ENCODE results near the gene DYRK1A. TPM values are rescaled to one million over a fixed set of nuclear protein-coding genes. Genes with fewer than 3 reads are reported as not detected.

The DYRK1A gene
- total RNA-seq, 4 donors from 2014 or later = 81.8 to 108 (median 87.4) TPM

- H3K27ac ChIP-seq (replicated peaks in 1 of 4) = no peak overlapping the region
- no peaks in the 10 kb centered on the region for H3K27me3 ChIP-seq
- no peak for DNase-seq (ENCODE audit: extremely low spot score)
- no peaks in the 10 kb centered on the region for H3K4me1 ChIP-seq
- no peak overlapping the region for H3K4me3 ChIP-seq
- H3K36me3 ChIP-seq = peaks cover 49 to 82% (median 63%) of the 10 kb centered on the region in 4 donors
- TF ChIP-seq CTCF (IDR thresholded peaks at IDR 0.05) (no peak), EP300 (IDR thresholded peaks at IDR 0.05) (no peak), POLR2A (IDR thresholded peaks at IDR 0.05; ENCODE audit: low read depth) (no peak), POLR2AphosphoS5 (IDR thresholded peaks at IDR 0.05) (no peak)
- intact Hi-C loops (cut with DNase I) = no loop called here
- peaks cover 0 to 7% (median 3%) of the 10 kb centered on the region in 4 donors for H3K9me3 ChIP-seq
- 90% methylated on average over 12 of the region's 12 CpGs for WGBS
Observed at GRCh38 chr21:37505963-37506362, 139.4 kb downstream of the DYRK1A start.

- H3K27ac ChIP-seq (replicated peaks in 1 of 4) = no peak overlapping the region
- WGBS = 86% methylated on average over 3 of the region's 3 CpGs
- no peak overlapping the region for H3K4me3 ChIP-seq
- peaks cover 58 to 100% (median 79%) of the 10 kb centered on the region in 4 donors for H3K36me3 ChIP-seq
- no peaks in the 10 kb centered on the region for H3K27me3 ChIP-seq
- no peaks in the 10 kb centered on the region for H3K4me1 ChIP-seq
- DNase-seq (ENCODE audit: extremely low spot score) = no peak
- peaks cover 0 to 7% (median 3%) of the 10 kb centered on the region in 4 donors for H3K9me3 ChIP-seq
- TF ChIP-seq CTCF (IDR thresholded peaks at IDR 0.05) (no peak), EP300 (IDR thresholded peaks at IDR 0.05) (no peak)
- intact Hi-C loops (cut with DNase I) = no loop called here
Observed at GRCh38 chr21:37507716-37508115, 141.1 kb downstream of the DYRK1A start.

GRCh38 chr21:37508341-37508740, 141.8 kb downstream of the DYRK1A start:
- Histone ChIP-seq H3K27ac (replicated peaks in 1 of 4) (no peak overlapping the region), H3K9me3 (peaks cover 0 to 3% (median under 1%) of the 10 kb centered on the region in 4 donors), H3K27me3 (no peaks in the 10 kb centered on the region), H3K36me3 (peaks cover 63 to 100% (median 84%) of the 10 kb centered on the region in 4 donors), H3K4me3 (no peak overlapping the region), H3K4me1 (no peaks in the 10 kb centered on the region)
- DNase-seq (ENCODE audit: extremely low spot score) = no peak
- intact Hi-C loops (cut with DNase I) = no loop called here
- WGBS = 89% methylated on average over 10 of the region's 10 CpGs
- TF ChIP-seq POLR2A (IDR thresholded peaks at IDR 0.05; ENCODE audit: low read depth) (no peak), EP300 (IDR thresholded peaks at IDR 0.05) (no peak), CTCF (IDR thresholded peaks at IDR 0.05) (no peak)

- Histone ChIP-seq H3K27me3 (no peaks in the 10 kb centered on the region), H3K9me3 (no peaks in the 10 kb centered on the region), H3K36me3 (peaks cover 60 to 96% (median 93%) of the 10 kb centered on the region in 4 donors), H3K4me3 (no peak overlapping the region), H3K4me1 (no peaks in the 10 kb centered on the region), H3K27ac (replicated peaks in 1 of 4) (no peak overlapping the region)
- TF ChIP-seq EP300 (IDR thresholded peaks at IDR 0.05) = no peak
- TF ChIP-seq POLR2AphosphoS5 (IDR thresholded peaks at IDR 0.05) = no peak
- no peak for DNase-seq (ENCODE audit: extremely low spot score)
- intact Hi-C loops (cut with DNase I) = no loop called here
- 80% methylated on average over 5 of the region's 5 CpGs for WGBS
Observed at GRCh38 chr21:37509802-37510393, 143.3 kb downstream of the DYRK1A start.

GRCh38 chr21:37511848-37512247, 145.3 kb downstream of the DYRK1A start:
- 98% methylated on average over 5 of the region's 5 CpGs for WGBS
- no peaks in the 10 kb centered on the region for H3K4me1 ChIP-seq

More at GRCh38 chr21:37511848-37512247, 145.3 kb downstream of the DYRK1A start:
- H3K27ac ChIP-seq (replicated peaks in 1 of 4) = no peak overlapping the region
- no peak overlapping the region for H3K4me3 ChIP-seq
- no peak for TF ChIP-seq POLR2AphosphoS5 (IDR thresholded peaks at IDR 0.05)
- no peak for TF ChIP-seq POLR2A (IDR thresholded peaks at IDR 0.05; ENCODE audit: low read depth)
- TF ChIP-seq EP300 (IDR thresholded peaks at IDR 0.05) = no peak
- TF ChIP-seq CTCF (IDR thresholded peaks at IDR 0.05) = no peak
- H3K36me3 ChIP-seq = peaks cover 43 to 87% (median 79%) of the 10 kb centered on the region in 4 donors
- DNase-seq (ENCODE audit: extremely low spot score) = no peak
- H3K27me3 ChIP-seq = no peaks in the 10 kb centered on the region
- H3K9me3 ChIP-seq = no peaks in the 10 kb centered on the region
- intact Hi-C loops (cut with DNase I) = no loop called here

All from esophagus muscularis mucosa (tissue), 4 donors.